NCI-H1092 treated with DMSO at 0.1 percent for 48 hours (cell line): ENCODE measurements around the gene MAPKAPK2.
A peak's percentile ranks its signal among the peaks of the same experiment; 100 is the strongest.

Experiments
- DNase-seq: peaks from one replicate; lab custom pipeline; 2025; lab: John Stamatoyannopoulos, UW

MAPKAPK2 gene

GRCh38 chr1:206661161-206661820 lies 23.4 kb upstream of the MAPKAPK2 start:
- DNase-seq: no peak

DNA sequence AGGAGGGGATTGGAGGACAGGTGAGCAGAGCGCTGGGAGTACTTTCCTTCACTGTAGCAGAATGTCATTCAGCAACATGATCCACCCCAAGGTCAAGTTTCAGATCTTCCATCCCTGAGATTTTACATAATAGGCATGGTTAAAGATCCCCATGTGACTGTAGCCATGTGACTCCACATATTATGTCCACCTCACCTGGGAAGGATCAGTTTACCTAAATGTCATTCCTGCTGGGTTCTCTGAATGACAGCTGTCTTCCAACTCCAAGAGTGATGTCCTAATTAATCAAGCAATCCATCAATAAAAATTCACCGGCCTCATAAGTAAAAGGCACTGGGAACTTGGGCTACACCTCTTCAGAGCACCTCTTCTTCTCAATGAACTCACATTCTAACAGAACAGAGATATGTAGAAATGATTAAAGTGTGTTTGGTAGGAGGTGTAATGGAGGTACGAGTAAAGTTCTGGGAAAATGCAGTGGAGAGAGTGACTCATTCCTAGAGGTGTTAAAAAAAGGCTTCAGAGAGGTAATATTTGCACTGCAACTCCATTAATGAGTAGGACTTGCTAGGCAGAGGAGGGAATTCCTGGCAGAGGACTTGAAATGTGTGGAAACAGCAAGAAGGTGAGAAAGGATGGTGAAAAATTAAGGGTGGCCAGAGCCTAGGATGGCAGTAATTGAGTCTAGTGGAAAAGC lies 22.2 kb upstream of the MAPKAPK2 start:
- no peak for DNase-seq

DNA sequence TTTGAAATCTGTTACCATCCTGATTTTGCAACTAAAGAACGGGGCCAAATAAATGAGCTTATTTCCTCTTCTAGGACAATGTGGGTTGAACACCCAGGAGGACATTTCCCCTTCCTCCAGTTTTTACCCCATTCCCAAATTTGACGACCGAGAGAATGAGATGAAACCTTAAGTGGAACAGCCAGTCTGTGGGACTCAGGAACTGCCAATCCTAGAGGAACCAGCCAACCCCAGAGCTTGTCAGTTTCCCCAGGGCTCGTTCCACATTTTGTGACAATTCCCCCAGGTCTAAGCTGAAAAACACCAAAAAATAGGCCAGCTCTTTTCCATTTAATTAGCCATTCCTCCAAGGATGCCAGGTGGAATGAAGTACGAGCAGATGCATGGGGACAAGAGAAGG lies 21.3 kb upstream of the MAPKAPK2 start:
- DNase-seq: no peak

GRCh38 chr1:206663832-206664652 lies 20.7 kb upstream of the MAPKAPK2 start:
- peak; percentile 92 for DNase-seq

GRCh38 chr1:206664740-206665139 lies 20.0 kb upstream of the MAPKAPK2 start:
- DNase-seq: no peak

DNA sequence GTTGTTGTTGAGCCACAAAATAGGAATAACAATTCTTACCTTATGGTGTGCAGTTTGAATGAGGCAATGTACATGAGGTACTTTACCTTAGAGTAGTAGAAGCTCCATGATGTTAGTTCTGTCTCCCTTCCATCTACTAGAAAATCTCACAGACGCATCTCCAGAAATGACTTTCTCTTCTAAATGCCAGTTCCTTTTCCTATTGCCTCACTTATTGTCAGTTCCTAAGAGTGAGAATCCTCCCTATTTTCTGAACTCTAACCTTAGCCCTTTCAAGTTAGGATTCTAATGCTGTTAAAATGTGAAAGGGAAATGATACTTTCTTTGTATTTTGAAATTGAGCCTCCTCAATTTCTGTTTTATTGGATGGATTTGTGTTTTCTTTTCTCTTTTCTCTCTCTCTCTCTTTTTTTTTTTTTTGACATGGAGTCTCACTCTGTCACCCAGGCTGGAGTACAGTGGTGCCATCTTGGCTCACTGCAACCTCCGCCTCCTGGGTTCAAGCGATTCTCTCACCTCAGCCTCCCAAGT lies 18.6 kb upstream of the MAPKAPK2 start:
- no peak for DNase-seq

GRCh38 chr1:206666954-206667665 lies 17.6 kb upstream of the MAPKAPK2 start:
- DNase-seq: no peak

GRCh38 chr1:206668351-206668750 lies 16.4 kb upstream of the MAPKAPK2 start:
- DNase-seq: no peak

- no peak for DNase-seq
Observed at GRCh38 chr1:206668874-206669410, 15.8 kb upstream of the MAPKAPK2 start.

GRCh38 chr1:206672011-206672688 lies 12.6 kb upstream of the MAPKAPK2 start:
- DNase-seq: no peak

DNA sequence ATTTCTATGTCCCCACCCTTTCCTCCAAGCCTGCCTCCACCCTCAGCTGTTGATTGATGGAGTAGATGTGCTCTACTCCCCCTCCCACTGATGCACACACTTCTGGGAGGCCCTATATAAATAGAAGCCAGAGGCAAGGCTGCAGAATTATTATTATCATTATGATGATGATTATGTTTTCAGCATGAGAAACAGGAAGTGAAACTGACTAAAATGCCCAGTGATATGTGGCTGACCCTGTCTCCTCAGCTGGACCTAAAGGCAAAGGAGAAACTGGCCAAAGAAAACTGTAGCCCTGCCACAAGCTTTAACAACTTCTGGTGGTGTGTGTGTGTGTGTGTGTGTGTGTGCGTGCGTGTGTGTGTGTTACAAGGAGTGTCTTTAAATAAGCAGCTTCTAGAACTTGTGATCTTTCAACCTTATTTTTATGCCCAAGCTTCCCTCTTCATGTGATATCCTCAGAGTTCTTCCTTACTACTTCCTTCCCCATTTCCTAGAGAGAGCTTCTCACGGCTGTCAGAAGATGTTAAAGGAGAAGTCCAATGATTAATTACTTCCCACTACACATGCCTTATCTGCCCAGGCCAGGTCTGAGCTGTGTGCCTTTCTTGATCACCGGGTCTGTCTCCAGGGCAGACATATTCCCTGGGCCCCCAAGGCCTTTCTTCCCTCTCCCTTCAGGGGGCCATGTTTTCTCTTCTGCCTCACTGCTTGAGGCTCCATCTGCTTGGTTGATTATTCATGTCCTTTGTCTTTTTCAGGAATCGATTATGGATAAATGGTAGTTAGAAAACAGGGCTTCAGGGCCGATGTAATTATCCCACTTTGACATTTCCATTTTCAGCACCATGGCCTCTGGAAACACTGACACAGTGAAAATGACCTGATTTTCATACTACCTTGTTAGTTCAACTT lies 11.6 kb upstream of the MAPKAPK2 start:
- DNase-seq: no peak

DNA sequence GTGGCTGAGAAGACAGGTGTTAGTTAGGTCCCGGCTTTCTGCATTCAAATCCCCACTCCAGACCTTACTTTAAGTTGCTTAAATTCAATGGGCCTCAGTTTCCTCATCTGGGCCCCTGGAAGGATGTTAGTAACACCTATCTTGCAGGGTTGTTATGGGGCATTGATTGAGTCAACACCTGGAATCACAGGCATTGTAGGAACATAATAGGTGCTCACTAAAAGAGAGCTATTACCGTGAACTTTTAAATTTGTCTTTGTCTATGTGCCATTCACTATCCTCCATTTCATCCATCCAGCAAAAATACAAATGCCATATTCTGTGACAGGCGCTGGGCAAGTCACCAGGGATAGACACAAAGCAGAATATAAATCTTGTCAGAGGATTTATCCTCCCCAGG lies 10.5 kb upstream of the MAPKAPK2 start:
- DNase-seq: no peak

- DNase-seq: no peak
Observed at GRCh38 chr1:206674745-206675175, 9.9 kb upstream of the MAPKAPK2 start.

- DNase-seq: no peak
Observed at GRCh38 chr1:206676499-206676898, 8.2 kb upstream of the MAPKAPK2 start.

- no peak for DNase-seq
Observed at GRCh38 chr1:206678490-206678889, 6.2 kb upstream of the MAPKAPK2 start.

- no peak for DNase-seq
Observed at GRCh38 chr1:206679738-206680211, 4.9 kb upstream of the MAPKAPK2 start.

DNA sequence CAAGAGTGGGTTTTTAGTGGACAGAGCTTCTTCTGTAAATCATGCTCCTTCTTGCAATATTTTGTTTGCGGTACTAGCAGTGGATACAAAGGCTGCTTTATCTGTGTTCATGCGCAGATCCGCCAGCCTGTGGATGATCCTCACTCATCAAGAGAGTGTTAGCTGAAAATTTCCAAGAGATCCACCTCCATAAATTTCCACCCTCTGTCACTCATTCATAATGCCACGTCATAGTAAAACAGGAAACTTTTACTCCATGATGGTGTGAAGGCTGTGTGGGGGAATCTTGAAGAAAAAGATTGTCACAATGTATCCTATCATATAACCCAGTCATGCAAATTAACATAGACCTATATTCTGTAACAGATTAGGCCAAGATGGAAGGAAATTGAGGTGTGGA lies 4.4 kb upstream of the MAPKAPK2 start:
- DNase-seq: no peak

- DNase-seq: no peak
Observed at GRCh38 chr1:206681359-206681758, 3.3 kb upstream of the MAPKAPK2 start.

- DNase-seq: no peak
Observed at GRCh38 chr1:206682111-206682510, 2.6 kb upstream of the MAPKAPK2 start.

DNA sequence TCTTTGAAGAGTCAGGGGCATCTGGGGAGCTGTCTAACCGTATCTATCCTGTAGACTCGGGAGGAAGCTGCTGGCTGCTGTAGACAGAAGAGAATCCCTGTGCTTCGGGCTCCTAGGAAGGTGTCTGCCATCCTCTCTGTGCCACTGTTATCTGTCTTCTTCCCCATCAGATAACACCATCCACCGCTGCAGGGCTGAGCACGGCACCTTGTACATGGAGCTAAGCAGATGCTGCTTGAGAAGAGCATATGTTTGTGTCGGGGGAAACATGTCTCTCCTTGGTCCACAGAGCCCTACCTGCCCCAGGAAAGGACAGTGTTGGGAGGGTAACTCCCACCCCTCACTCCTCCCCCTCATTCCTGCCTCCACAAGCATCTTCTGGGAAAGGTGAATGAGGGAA lies 1.4 kb upstream of the MAPKAPK2 start:
- DNase-seq: no peak
